22Rv1 (cell line): ENCODE data around the gene GALNT4.
A peak's percentile ranks its signal among the peaks of the same experiment; 100 is the strongest.

Experiments used
- H3K27ac ChIP-seq: fragments of 450-650 bp; 2 replicates; pipeline ENCODE4 v1.5.1; 2017
- CTCF ChIP-seq: fragments of 450-650 bp; IDR thresholded peaks from 2 replicates; pipeline ENCODE4 v1.5.1; 2017; ENCODE audit warnings: mild to moderate bottlenecking
- ZFX ChIP-seq: fragments of 450-650 bp; IDR thresholded peaks from 2 replicates; pipeline ENCODE4 v1.6.1; 2017; ENCODE audit warnings: antibody characterized with exemption, borderline replicate concordance

Gene GALNT4

DNA sequence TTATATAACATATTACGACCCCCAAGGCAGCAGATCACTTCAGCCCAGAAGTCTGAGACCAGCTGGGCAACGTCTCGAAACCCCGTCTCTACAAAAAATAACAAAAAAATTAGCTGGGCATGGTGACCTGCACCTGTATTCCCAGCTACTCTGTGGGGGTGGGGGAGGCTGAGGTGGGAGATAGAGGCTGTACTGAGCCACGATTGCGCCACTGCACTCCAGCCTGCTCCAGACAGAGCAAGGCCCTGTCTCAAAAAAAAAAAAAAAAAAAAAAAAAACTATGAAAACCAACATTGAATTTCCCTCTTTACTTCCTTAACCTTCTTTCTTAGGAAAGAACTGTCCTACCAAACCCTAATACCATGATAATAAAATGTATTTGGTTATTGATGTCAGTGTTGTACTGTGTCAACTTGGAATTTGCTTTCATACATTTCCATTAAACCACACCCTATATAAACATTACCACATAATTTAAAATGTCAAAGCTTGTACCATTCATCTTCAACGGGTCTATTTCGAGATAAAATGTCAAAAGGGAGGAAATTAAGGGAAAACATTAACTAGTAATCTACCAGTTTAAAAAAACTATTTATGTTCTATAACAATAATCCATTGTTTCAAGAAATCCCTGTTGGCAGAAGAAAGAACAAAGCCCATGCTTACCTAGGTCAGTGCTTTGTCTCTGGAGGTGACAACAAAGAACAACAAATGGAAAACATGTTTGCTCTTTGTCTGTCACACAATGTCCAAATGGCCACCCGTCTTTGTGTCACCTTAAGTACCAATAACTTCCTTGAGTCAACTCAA, 17.4 kb downstream of the GALNT4 start:
- H3K27ac ChIP-seq = 0 out of 2 replicates have a peak overlapping the region, but pooled peaks have one; percentile 5
- TF ChIP-seq CTCF (no peak), ZFX (no peak)

DNA sequence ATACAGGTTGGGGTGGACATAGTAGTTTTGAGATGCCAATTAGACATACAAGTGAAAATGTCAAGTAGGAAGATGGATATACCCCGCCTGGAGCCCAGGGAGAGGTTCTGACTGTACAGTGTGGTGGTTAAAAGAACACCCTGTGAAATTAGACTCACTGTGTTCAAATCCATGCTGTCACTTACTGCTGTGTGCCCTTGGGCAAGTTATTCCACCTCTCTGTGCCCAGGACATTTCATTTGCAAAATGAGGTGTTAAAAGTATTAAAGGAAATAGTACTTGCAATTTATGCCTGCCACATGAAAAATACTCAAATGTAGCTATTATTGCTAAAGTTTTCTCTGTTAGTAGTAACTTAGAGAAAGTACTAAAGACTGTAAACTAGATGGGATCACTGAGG, 18.5 kb downstream of the GALNT4 start:
- TF ChIP-seq CTCF (no peak), ZFX (no peak)
- no peak overlapping the region for H3K27ac ChIP-seq

GRCh38 chr12:89504560-89505346, 19.8 kb downstream of the GALNT4 start:
- TF ChIP-seq CTCF = peak; percentile 28; the same call in 1 of the 2 replicates
- no peak for TF ChIP-seq ZFX

DNA sequence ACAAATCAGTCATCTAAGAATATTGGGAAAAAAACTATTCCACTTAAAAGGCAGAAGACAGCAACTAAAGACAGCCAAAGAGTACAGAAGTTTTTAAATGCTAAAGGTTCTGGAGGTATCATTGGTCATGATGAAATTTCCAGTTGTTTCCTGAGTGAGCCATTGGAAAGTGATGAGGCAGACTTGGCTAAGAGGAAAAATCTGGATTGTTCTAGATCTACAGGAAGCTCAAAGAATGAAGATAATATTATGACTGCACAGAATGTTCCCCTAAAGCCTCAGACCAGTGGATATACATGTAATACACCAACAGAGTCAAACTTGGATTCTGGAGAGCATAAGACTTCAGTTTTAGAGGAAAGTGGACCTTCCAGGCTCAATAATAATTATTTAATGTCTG, 22.8 kb downstream of the GALNT4 start:
- no peak overlapping the region for H3K27ac ChIP-seq
- TF ChIP-seq CTCF (no peak), ZFX (no peak)

More at GRCh38 chr12:89504560-89505346, 19.8 kb downstream of the GALNT4 start:
- no peak overlapping the region for H3K27ac ChIP-seq

DNA sequence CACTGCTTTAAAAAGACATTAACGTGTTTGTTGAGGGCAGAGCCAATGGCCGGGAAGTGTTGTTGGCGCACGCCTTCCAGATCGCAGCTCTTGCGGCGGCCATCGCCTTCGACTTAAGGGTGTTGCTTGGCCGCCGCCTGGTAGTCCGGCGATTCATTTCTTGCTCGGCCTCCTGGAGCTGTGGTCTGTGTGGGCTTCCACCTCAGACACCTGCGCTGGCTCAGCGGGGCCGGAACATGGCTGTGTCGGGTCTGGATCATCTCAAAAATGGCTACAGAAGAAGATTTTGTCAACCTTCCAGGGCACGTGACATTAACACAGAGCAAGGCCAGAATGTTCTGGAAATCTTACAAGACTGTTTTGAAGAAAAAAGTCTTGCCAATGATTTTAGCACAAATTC, 24.7 kb downstream of the GALNT4 start:
- H3K27ac ChIP-seq = no peak overlapping the region
- TF ChIP-seq ZFX = no peak
- TF ChIP-seq CTCF = no peak

DNA sequence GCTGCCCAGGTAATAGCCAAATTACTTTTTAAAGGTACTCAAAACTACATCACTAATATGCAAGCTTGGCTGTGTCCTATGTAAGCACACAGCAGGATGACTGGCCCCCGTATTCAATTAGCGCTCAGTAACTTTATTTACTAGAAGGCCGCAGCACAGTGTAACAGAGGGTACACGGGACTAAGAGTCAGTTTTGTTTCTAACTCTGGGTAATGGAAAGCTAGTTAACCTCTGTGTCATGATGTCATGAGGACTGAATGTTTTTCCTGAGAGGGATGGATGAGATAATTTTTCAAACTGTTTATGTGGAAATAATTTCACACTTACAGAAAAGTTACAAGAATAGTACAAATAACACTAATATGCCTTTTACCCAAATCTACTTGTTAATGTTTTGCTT, 27.1 kb downstream of the GALNT4 start:
- no peak overlapping the region for H3K27ac ChIP-seq
- TF ChIP-seq ZFX (no peak), CTCF (no peak)

DNA sequence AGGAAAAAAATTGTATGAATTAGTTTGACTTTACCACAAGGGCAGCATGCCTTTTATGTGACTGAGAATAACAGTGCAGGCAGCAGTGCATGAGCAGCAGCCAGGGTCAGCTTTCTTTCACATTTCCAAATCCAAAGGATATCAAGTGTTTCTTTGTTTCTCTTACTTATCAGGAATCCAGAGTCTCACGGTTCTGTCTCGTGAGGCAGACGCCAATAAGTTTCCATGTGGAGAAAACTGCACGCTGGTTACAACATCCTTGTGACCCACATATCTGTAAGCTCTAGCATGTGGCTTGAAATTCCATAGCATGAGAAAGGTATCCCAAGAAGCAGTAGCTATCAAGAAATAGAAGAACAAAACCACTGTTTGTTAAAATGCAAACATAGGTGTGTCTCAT, 27.6 kb downstream of the GALNT4 start:
- no peak overlapping the region for H3K27ac ChIP-seq
- TF ChIP-seq CTCF = no peak
- no peak for TF ChIP-seq ZFX
